NCI-H2107 treated with DMSO at 0.1 percent for 48 hours (cell line): ENCODE data around the gene MED17.
"Not testable (repeated sequence)": the region's sequence is repeated elsewhere in the genome, so short reads cannot be mapped to it uniquely, and the experiment has no call there.

Experiments used
- DNase-seq: peaks from one replicate; lab custom pipeline; 2025; ENCODE audit not compliant: unreplicated experiment; lab: John Stamatoyannopoulos, UW

The MED17 gene

DNA sequence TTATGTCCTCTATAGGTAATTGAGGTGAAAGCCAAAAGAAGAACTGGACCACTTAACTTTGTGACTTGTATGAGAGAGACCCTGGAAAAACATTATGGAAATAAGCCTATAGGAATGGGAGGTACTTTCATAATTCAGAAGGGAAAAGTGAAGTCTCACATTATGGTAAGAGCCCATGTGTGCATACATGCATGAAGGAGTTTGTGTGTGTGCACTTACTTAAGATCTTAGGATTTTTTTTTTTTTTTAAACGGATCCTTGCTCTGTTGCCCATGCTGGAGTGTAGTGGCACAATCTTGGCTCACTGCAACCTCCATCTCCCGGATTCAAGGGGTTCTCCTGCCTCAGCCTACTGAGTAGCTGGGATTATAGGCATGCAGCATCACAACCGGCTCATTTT lies 26.8 kb upstream of the MED17 start:
- no peak for DNase-seq

DNA sequence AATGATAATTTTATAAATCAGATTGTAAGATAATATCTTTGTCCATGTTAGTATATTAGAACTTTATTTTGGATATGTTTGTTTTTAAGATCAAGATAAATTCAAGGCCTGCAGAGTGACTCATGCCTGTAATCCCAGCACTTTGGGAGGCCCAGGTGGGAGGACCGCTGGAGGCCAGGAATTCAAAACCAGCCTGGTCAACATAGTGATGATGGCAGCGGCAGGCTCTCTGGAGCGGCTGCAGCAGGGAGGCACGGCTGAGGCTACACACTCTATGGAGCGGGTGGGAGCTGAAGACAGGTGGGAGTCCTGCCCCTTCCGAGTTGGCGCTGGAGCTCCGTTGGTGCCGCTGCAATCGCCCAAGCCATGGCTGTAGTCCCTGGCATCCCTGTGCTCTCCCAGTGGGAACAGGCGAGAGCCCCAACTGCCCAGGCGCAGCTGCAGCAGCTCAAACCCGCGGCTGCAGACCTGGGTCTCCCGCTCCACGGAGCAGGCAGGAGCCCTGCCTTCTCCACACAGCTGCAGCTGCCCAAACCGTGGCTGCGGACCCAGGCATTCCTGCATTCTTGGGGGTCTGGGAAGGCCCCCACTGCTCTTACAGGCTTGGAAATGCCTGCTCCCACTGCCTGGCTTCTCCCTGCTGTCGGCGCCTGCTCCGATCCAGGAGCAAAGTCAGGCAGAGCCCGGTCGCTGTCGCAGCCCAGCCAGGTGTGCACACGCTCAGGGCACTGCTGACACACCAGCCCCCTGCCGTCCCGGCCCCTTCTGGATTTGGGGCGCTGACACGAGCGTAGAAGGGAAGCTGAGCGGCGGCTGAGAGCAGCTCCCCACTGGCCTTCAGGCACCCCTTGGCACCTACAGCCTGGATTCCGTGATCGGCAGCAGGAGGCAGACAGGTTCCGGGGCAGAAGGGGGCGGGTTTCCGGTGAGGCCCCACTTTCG lies 25.9 kb upstream of the MED17 start:
- DNase-seq: no peak

DNA sequence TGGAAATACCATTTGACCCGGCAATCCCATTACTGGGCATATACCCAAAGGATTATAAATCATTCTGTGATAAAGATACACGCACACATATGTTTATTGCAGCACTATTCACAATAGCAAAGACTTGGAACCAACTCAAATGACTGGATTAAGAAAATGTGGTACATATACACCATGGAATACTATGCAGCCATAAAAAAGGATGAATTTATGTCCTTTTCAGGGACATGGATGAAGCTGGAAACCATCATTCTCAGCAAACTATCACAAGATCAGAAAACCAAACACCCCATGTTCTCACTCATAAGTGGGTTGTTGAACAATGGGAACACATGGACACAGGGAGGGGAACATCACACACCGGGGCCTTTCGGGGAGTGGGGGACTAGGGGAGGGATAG lies 25.0 kb upstream of the MED17 start:
- DNase-seq: not testable (repeated sequence)

DNA sequence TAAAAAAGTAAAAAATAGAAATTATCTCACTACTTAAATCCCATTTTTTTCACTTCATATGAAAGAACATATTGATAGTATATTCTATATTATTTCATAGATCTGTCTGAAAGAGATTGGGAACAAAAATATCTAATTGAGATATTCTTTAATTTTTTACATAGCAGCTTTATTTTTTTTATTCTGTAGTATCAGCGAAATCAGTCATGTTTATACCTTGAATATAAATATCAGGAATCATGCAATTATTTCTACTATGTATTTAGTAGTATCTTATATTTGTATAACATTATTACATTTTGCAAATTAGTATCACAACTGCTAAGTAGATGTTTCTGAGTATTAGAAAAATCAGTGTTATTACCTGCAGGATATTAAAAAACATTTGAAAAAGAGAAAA lies 22.2 kb upstream of the MED17 start:
- no peak for DNase-seq

DNA sequence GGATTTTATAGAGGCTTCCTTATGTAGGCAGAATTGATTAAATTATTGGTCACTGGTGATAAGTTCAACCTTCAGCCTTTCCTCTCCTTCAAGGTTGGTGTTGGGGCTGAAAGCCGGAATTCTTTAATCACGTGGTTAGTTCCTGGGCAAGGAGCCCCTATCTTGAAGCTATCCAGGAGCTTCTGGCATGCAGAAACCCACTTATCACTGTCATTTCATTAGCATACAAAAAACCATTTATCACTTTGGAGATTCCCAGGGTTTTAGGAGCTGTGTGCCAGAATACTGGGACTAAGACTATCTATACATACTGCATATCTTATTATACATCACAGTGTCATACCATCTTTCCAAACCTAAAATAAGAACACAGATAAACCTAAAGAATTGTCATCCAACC lies 18.5 kb upstream of the MED17 start:
- no peak for DNase-seq

DNA sequence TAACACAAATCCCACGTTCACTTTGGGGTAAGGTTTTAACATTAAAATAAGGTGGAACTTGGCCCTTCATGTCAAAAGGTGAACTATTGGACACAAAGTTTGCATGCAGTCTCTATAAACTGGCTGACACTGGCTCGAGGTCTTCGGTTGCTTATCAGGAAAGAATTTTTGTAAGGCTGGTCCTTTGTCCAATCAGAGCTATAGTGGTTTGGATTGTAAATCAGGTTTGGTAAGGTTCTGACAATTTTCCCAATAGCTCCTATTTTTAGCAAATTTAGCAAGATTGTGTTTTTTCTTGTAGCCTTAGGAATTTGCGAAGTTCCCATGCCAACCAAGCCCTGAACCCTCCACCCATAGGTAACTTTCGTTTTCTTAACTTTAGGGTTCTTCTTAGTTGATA lies 17.6 kb upstream of the MED17 start:
- DNase-seq: no peak

DNA sequence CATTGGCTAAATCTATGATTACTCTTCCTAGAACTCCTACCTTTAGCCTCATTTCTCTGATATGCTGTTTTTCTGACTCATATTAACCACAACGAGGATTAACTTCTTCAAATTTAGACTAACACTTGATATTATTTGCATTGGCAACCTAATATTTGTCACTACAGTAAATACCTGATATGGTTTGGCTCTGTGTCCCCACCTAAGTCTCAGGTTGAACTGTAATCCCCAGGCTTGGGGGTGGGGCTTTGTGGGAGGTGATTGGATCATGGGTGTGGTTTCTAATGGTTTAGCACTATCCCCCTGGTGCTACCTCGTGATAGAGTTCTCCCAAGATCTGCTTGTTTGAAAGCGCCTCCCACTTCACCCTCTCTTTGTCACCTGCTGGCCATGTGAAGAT lies 17.1 kb upstream of the MED17 start:
- no peak for DNase-seq

DNA sequence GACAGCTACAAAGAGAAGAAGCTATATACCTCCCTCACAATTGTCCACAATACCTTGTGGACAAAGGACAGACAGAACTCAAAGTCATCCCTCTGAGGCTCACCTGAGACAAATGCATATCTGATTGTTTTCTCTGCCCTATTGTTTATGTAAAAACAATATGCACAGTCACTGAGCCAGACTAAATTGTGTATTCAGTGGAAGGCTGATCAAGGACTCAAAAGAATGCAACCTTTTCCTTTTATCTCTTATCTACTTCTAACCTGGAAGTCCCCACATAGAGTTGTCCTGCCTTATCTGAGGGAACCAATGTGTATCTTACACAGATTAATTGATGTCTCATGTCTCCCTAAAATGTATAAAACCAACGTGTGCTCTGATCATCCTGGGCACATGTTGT lies 13.9 kb upstream of the MED17 start:
- DNase-seq: no peak

DNA sequence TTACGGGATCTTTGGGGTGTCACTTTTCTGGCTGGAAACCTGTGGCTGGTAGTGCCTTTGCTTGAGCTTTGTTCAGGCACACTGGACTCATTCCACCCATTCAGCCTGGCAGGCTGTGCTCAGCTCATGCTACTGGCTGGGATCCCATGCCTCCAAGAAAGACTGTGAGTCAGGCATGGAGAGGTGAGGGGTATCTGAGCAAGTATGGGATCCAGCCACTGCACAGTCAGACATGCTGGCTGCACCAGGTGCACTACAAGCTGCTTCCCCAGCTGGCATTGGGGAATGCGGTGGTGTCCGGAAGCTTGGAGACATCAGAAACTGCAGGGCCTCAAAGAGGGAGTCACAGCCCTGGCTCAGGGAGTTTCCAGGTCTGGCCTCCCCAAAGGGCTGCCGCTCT lies 12.0 kb upstream of the MED17 start:
- no peak for DNase-seq

DNA sequence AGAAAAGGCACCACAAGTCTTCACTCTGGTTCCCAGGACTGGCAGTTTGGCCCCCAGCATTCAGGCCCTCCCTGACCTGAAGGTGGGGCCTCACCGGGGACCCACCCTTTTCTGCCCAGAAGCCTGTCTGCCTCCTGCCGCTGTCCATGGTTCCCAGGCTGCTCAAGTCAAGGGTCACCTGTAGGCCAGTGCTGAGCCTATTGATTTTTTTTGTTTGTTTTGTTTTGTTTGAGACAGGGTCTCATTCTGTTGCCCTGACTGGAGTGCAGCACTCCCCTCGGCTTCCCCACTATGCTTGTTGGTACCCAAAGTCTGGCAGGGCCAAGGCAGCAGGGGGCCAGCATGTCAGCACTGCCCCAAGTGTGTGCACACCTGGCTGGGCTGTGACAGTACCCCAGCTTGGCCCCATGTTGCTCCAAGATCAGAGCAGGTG lies 11.0 kb upstream of the MED17 start:
- no peak for DNase-seq

DNA sequence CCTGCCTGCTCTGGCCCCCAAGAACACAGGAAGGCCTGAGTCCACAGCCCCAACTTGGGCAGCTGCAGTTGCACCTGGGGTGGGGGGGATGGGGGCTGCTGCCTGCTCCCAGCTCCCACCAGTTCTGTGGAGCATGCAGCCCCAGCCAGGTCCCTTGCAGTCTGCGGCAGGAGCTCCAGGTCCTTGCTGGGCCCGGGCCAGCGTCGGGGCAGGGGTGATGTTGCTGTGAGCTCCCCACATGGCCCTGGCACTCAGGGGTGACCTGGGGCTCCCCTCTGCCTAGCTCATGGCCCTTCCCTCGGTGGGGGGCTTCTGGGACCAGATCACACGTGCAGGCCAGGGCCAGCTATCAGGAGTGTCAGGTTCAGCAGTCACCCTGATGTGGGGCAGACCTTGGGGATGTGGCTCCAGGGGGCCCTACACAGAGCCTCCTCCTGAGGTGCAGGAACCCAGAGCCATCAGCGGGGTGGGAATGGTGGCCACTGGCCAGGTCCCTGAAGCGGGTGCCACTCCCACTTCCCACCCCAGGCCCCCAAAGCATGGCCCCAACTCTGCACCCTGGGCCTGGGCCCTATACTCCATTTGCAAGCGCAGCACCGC lies 10.4 kb upstream of the MED17 start:
- DNase-seq: no peak

DNA sequence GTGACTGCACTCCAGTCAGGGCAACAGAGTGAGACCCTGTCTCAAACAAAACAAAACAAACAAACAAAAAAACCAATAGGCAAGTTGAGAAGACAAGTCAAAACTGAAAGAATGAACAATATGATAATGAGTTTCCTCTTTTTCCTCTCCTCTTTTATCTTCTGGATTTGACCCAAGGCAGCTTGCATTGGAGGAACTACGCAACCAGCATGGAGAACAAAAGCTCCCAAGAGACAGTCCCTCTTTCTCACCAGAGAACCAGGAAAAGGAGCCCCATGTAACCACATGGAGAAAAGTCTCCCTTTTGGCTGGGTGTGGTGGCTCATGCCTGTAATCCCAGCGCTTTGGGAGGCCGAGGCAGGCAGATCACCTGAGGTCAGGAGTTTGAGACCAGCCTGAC lies 9.5 kb upstream of the MED17 start:
- not testable (repeated sequence) for DNase-seq

DNA sequence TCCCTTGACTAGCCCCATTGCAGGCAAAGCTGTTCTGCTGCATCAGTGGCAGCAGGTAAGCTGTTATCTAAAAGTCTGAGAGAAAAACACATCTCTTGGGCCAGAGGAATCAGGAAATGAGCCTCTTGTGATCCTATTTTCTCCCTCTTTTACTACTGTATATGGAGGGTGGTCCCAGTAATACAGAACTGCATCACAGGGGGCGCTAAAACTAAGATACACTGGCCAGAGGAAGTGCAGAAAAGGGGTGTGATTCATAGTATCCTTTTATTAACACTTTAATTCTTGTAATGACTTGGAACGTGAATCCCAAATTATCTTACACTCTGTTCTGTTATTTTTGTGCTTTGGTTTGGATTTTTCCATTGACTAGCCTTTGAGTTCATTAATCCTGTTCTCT lies 8.8 kb upstream of the MED17 start:
- DNase-seq: no peak

DNA sequence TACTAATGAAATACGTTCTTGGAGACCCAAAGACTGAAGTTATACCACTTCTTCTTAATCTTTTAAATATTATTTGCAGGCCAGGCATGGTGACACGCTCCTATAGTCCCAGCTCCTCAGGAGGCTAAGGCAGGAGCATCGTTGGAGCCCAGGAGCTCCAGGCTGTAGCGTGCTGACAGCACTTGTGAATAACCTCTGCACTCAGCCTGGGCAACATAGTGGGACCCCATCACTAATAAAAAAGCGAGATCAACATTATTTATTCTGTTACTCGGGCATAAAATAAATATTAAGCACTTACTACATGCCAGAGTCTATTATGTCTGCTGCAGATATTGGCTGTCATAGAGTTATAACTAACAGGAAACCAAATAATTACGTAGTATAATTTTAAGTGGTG lies 720 bp upstream of the MED17 start:
- no peak for DNase-seq

DNA sequence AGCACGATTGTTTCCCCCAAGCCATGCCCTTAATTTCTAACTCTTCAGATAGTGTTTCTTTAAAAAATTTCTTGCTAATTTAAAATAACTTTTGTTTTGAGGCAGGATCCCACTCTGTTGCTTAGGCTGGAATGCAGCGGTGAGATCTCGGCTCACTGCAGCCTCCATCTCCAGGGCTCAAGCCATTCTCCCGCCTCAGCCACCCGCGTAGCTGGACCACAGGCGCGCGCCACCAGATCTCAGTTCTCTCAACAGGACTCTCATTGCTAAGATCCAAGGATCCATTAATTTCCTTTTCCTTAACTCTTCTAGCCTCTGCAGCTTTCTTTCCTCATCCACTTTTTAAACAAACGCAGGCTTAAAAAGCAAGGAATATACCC lies 327 bp upstream of the MED17 start:
- no peak for DNase-seq

DNA sequence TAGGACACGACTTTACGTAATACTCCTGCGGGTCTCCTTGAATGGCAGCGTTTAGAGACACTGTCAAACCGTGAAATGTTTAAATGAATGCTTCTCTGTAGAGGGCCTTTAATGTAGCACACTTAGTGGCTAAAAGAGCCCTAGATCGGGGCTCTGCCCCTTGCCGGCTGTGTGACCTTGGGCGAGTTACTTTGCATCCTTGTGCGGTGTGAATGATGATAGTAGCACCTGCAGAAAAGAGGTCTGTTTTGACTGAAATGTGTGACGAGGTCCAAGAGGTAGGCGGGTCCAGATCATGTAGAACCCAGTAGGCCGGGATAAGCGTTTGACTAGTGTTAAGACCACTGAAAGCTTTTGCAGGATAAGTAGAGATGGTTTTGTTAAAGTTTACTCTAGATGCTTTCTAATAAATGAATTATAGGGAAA lies 866 bp downstream of the MED17 start:
- DNase-seq: no peak

DNA sequence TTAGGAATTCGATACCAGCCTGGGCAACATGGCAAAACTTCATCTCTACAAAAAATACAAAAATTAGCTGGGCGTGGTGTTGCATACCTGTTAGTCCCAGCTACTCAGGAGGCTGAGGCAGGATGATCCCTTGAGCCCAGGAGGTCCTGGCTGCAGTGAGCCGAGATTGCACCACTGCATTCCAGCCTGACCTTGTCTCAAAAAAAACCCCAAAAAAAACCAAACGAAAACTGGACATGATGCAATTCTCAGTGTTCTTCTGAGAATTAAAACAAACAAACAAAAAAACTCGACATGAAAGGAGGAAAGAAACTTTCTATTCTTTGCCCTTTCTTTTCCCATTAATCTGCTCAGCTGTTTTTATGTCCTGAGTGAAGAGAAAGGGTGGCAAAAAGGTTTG lies 7.4 kb downstream of the MED17 start:
- no peak for DNase-seq

DNA sequence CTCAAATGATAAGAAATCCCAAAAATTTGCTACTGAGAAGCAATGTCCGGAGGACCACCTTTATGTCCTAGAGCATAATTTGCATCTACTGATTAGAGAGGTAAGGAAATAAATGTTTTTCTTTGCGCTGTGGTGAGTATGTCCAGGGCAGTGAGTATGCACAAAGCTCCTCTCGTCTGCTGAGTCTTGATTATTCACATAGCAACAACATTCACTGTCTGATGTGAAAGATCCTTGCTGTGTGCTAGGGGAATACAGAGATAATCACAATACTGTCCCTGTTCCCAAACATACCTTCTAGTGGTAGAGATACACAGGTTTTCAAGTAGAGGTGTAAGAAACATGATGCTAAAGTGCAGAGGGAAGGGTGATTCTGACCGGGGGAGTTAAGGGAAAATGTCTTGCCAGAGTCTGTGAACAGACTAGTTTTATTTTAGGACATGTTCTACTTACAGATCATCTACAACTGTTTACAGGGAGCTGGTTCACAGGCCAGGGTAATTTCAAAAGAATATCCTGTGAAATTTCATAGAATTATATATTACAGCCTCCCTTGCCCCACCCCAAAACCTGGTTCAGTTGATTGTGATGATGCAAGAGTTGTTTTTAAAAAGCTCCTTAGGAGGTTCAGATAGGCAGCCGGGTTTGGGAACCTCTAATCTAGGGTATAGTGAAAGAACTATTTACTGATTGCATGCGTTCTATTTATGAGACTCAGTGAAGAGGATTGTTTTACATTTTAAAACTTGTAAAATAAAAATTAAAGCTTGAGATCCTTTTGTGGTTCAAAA lies 12.6 kb downstream of the MED17 start:
- no peak for DNase-seq

DNA sequence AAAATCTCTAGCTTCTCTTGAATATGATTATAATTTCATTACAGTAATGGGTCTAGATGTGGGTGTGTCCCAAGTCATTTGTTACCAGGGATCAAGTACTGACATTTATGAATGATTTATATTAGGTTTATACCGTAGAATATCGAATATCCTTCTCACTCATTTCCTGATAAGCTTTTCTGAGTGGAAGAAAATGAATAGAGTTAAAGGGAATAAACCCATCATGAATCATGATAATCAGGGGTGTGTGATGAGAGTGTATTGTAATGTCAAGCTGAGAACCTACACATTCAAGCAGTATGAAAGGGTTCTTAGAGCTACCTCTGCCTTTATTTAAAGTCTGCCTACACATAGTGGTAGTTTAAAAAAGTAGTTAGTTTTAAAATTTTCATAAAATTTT lies 17.3 kb downstream of the MED17 start:
- no peak for DNase-seq

DNA sequence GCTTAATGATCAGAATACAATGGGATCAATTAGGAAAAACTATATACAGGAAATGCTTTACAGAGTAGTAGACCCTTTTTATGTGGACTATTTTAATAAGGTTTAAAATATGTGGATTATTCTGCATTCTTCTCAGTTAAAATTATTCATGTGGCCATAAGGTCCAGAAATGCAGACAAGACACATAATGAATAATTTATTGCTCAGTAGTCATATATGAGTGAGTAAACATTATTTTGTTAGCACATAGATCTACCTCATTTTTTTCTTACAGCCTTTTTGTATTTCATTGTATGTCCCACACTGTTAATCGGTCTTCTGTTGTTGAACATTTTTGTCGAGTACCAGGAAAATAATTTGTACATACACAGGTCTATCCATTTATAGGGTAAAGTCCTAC lies 20.8 kb downstream of the MED17 start:
- DNase-seq: no peak

DNA sequence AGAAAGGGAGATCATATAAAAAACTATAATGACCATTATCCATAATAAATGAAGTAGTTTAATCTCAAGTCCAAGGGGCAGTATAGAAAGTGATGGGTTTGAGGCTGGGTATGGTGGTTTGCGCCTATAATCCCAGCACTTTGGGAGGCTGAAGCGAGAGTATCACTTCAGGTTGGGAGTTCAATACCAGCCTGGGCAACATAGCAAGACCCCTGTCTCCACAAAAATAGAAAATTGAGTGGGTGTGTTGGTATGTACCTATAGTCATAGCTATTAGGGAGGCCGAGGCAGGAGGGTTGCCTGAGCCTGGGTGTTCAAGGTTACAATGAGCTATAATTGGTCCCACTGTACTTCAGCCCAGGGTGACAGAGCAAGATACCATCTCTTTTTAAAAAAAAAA lies 23.9 kb downstream of the MED17 start:
- no peak for DNase-seq

DNA sequence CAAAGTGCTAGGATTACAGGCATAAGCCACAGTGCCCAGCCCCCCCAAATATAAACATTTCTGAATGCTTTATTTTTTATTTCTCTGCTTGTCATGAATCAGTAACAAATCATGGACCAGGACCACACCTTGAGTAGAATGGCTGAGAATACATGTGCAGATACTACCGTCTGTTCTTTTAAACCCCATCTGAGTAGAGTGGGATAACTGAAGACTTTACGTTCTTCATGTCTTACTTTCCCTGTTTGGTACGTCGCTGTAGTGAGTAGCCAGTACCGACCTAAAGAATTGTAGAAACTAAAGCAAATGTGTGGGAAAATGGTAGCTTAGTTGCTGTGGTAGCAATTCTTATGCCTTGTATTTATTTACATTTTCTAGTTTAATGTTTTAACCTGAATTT lies 29.9 kb downstream of the MED17 start:
- no peak for DNase-seq
